HepG2 (cell line): Measurements from ENCODE around the gene RPGRIP1. TPM values are rescaled to one million over a fixed set of nuclear protein-coding genes. Genes with fewer than 3 reads are reported as not detected.

Experiments used
- CEBPB ChIP-seq: IDR thresholded peaks from 2 replicates; pipeline ENCODE4 v1.6.1; 2011; ENCODE audit warnings: low read depth, low read length, improper control_type of control experiment, borderline replicate concordance
- FOXK2 ChIP-seq: fragments of 450-650 bp; IDR thresholded peaks from 2 replicates; pipeline ENCODE4 v1.6.1; 2016
- GFI1 ChIP-seq: sonication (generic); formaldehyde crosslinking; IDR thresholded peaks from 2 replicates; pipeline ENCODE4 v1.5.0; 2020; ENCODE audit warnings: missing genetic modification reagents, mild to moderate bottlenecking, borderline replicate concordance
- HMGA1 ChIP-seq: sonication (generic); formaldehyde crosslinking; conservative IDR thresholded peaks from 2 replicates; pipeline ENCODE4 v1.4.0; 2020; ENCODE audit warnings: missing genetic modification reagents
- MNT ChIP-seq: fragments of 450-650 bp; IDR thresholded peaks from 2 replicates; pipeline ENCODE4 v1.6.1; 2016
- MTF1 ChIP-seq: sonication (generic); formaldehyde crosslinking; IDR thresholded peaks from 2 replicates; pipeline ENCODE4 v1.5.0; 2020; ENCODE audit warnings: missing genetic modification reagents
- NKX3-1 ChIP-seq: sonication (generic); formaldehyde crosslinking; IDR thresholded peaks from 2 replicates; pipeline ENCODE4 v1.5.0; 2020; ENCODE audit warnings: missing genetic modification reagents
- PPARG ChIP-seq: conservative IDR thresholded peaks from 2 replicates; pipeline ENCODE4 v1.6.1; 2016; ENCODE audit warnings: missing biosample characterization, missing genetic modification reagents
- SMYD3 ChIP-seq: sonication (generic); formaldehyde crosslinking; IDR thresholded peaks from 2 replicates; pipeline ENCODE4 v1.8.1; 2023; ENCODE audit warnings: mild to moderate bottlenecking, missing genetic modification reagents
- SP140L ChIP-seq: sonication (generic); formaldehyde crosslinking; IDR thresholded peaks from 2 replicates; pipeline ENCODE4 v1.4.0; 2020; ENCODE audit warnings: missing genetic modification reagents, borderline replicate concordance
- THYN1 ChIP-seq: sonication (generic); formaldehyde crosslinking; IDR thresholded peaks from 2 replicates; pipeline ENCODE4 v1.8.1; 2023; ENCODE audit warnings: low read depth, mild to moderate bottlenecking, moderate library complexity, missing genetic modification reagents, borderline replicate concordance
- WIZ ChIP-seq: sonication (generic); formaldehyde crosslinking; IDR thresholded peaks from 2 replicates; pipeline ENCODE4 v1.5.1; 2020; ENCODE audit warnings: mild to moderate bottlenecking, missing genetic modification reagents
- XBP1 ChIP-seq: sonication (generic); formaldehyde crosslinking; IDR thresholded peaks from 2 replicates; pipeline ENCODE4 v1.5.0; 2020; ENCODE audit warnings: missing genetic modification reagents
- ZFP36L1 ChIP-seq: sonication (generic); formaldehyde crosslinking; IDR thresholded peaks from 2 replicates; pipeline ENCODE4 v1.8.0; 2022; ENCODE audit warnings: mild to moderate bottlenecking, missing genetic modification reagents, moderate library complexity
- ZIK1 ChIP-seq: sonication (generic); formaldehyde crosslinking; IDR thresholded peaks from 2 replicates; pipeline ENCODE4 v1.5.0; 2020; ENCODE audit warnings: mild to moderate bottlenecking, low read depth, missing genetic modification reagents, borderline replicate concordance
- ZNF562 ChIP-seq: sonication (generic); formaldehyde crosslinking; IDR thresholded peaks from 2 replicates; pipeline ENCODE4 v1.8.0; 2022; ENCODE audit warnings: missing genetic modification reagents, borderline replicate concordance
- ZNF816 ChIP-seq: sonication (generic); formaldehyde crosslinking; IDR thresholded peaks from 2 replicates; pipeline ENCODE4 v1.8.0; 2022; ENCODE audit warnings: missing genetic modification reagents, mild to moderate bottlenecking, borderline replicate concordance
- polyA plus RNA-seq, 8 experiments: library from polyadenylated mRNA; depleted of rRNA in 3 of 8; stranded (reverse) in 7 of 8; unstranded in 1 of 8; fragments of >200 nt; fragmentation: Illumina TruSeq in 4 of 8; extraction: Trizol in 4 of 8; gene quantifications; 2 replicates each; pipeline versions ENCODE4 v1.2.1 to v1.2.3, GENCODE V29; 2011 to 2016; ENCODE audit warnings: low read depth in 4 of 8, missing spikeins in 1 of 8, mixed read lengths in 1 of 8; ENCODE audit not compliant: insufficient read depth in 1 of 8
- total RNA-seq, 5 experiments: library from RNA; depleted of rRNA; stranded (reverse); fragments of >200 nt; fragmentation: Illumina TruSeq; extraction: Trizol; gene quantifications; 2 replicates each; pipeline ENCODE4 v1.2.3, GENCODE V29; 2016; ENCODE audit warnings: low read depth in 1 of 5
- TF ChIP-seq, protein P1 (sequence below): sonication (generic); formaldehyde crosslinking; IDR thresholded peaks from 2 replicates; pipeline ENCODE4 v1.5.0; 2020; ENCODE audit warnings: mild to moderate bottlenecking, missing genetic modification reagents
- TF ChIP-seq, protein P2 (sequence below): conservative IDR thresholded peaks from 2 replicates; pipeline ENCODE4 v1.6.1; 2018; ENCODE audit warnings: missing genetic modification reagents
- TF ChIP-seq, protein P3 (sequence below): sonication (generic); formaldehyde crosslinking; IDR thresholded peaks from 2 replicates; pipeline ENCODE4 v1.8.1; 2022; ENCODE audit warnings: mild to moderate bottlenecking, missing genetic modification reagents
- TF ChIP-seq, protein P4 (sequence below): sonication (generic); formaldehyde crosslinking; IDR thresholded peaks from 2 replicates; pipeline ENCODE4 v1.8.0; 2022; ENCODE audit warnings: mild to moderate bottlenecking, missing genetic modification reagents; ENCODE audit not compliant: insufficient replicate concordance

Gene RPGRIP1
- total and polyA plus RNA-seq, 2 of the 13 experiments (the other 11 are each of a cell fraction or from before 2014, with no cell fraction given), result 0.13 to 1.1 TPM

DNA sequence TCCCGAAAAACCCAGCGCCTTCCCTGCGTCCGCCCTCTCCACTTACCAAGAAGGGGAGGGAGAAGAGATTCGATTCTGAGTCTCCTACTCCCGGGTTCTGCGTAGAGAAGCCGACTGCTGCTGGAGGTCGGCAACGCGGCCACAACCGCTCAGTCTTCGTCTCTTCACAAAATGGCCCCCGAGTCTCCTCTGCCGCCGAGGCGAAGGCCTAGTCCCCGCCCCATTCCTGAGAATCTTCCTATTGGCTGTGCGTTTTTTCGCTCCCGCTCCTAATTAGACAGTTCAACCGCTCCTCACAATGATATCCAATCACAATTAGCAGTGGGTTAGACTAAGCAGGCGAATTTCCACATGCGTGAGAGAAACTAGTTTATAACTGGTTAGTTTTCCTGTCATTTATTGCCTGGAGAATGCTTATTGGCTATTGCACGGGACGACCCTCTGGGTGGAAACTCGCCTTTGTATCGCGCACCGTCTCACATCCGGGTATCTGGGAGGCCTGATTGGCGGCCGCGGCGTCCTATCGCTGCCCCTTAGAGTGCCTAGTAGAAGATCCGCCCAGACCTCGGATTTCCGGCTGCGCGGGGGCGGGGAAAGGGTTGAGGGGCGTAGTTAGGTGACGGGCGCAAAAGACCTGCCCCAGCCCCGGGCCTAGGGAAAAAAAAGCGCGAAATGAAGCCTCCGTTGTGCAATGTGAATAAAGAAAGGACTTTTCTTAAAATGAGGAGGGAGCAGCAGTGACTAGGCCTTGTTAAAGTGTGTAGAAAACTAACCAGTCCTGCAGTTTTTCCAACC is 10.4 kb upstream of the RPGRIP1 start, which contains the start of gene HNRNPC (continued):
- TF ChIP-seq ZFP36L1 (CRISPR knock-in tag), result no peak
- TF ChIP-seq SP140L (CRISPR knock-in tag), result peak; percentile 42; the same call in 1 of the 2 replicates
- no peak; the same call in 1 of the 2 replicates for TF ChIP-seq WIZ (CRISPR knock-in tag)
- peak; percentile 85; the same call in 1 of the 2 replicates for TF ChIP-seq XBP1 (CRISPR knock-in tag)
- no peak for TF ChIP-seq HMGA1
- TF ChIP-seq, protein P1, sequence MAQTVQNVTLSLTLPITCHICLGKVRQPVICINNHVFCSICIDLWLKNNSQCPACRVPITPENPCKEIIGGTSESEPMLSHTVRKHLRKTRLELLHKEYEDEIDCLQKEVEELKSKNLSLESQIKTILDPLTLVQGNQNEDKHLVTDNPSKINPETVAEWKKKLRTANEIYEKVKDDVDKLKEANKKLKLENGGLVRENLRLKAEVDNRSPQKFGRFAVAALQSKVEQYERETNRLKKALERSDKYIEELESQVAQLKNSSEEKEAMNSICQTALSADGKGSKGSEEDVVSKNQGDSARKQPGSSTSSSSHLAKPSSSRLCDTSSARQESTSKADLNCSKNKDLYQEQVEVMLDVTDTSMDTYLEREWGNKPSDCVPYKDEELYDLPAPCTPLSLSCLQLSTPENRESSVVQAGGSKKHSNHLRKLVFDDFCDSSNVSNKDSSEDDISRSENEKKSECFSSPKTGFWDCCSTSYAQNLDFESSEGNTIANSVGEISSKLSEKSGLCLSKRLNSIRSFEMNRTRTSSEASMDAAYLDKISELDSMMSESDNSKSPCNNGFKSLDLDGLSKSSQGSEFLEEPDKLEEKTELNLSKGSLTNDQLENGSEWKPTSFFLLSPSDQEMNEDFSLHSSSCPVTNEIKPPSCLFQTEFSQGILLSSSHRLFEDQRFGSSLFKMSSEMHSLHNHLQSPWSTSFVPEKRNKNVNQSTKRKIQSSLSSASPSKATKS (CRISPR knock-in tag), result 0 out of 2 replicates have a peak, but pooled peaks have one; percentile 73
- peak; percentile 91; the same call in 1 of the 2 replicates for TF ChIP-seq SMYD3 (CRISPR knock-in tag)
- TF ChIP-seq THYN1 (CRISPR knock-in tag), result no peak
- no peak; the same call in 1 of the 2 replicates for TF ChIP-seq PPARG (CRISPR knock-in tag)
- TF ChIP-seq MTF1, result peak; percentile 100
- TF ChIP-seq, protein P2, sequence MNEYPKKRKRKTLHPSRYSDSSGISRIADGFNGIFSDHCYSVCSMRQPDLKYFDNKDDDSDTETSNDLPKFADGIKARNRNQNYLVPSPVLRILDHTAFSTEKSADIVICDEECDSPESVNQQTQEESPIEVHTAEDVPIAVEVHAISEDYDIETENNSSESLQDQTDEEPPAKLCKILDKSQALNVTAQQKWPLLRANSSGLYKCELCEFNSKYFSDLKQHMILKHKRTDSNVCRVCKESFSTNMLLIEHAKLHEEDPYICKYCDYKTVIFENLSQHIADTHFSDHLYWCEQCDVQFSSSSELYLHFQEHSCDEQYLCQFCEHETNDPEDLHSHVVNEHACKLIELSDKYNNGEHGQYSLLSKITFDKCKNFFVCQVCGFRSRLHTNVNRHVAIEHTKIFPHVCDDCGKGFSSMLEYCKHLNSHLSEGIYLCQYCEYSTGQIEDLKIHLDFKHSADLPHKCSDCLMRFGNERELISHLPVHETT (CRISPR knock-in tag), result peak; percentile 80; the same call in 1 of the 2 replicates
- TF ChIP-seq, protein P3, sequence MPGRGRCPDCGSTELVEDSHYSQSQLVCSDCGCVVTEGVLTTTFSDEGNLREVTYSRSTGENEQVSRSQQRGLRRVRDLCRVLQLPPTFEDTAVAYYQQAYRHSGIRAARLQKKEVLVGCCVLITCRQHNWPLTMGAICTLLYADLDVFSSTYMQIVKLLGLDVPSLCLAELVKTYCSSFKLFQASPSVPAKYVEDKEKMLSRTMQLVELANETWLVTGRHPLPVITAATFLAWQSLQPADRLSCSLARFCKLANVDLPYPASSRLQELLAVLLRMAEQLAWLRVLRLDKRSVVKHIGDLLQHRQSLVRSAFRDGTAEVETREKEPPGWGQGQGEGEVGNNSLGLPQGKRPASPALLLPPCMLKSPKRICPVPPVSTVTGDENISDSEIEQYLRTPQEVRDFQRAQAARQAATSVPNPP (CRISPR knock-in tag), result peak; percentile 79; the same call in 1 of the 2 replicates
- peak; percentile 54; the same call in 1 of the 2 replicates for TF ChIP-seq MNT
- TF ChIP-seq, protein P4, sequence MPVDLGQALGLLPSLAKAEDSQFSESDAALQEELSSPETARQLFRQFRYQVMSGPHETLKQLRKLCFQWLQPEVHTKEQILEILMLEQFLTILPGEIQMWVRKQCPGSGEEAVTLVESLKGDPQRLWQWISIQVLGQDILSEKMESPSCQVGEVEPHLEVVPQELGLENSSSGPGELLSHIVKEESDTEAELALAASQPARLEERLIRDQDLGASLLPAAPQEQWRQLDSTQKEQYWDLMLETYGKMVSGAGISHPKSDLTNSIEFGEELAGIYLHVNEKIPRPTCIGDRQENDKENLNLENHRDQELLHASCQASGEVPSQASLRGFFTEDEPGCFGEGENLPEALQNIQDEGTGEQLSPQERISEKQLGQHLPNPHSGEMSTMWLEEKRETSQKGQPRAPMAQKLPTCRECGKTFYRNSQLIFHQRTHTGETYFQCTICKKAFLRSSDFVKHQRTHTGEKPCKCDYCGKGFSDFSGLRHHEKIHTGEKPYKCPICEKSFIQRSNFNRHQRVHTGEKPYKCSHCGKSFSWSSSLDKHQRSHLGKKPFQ (CRISPR knock-in tag), result peak; percentile 76
- TF ChIP-seq FOXK2, result peak; percentile 62; the same call in 1 of the 2 replicates
- TF ChIP-seq GFI1 (CRISPR knock-in tag), result no peak; the same call in none of the 2 replicates
- peak; percentile 90 for TF ChIP-seq CEBPB
- TF ChIP-seq NKX3-1 (CRISPR knock-in tag), result no peak
- no peak for TF ChIP-seq ZNF562 (CRISPR knock-in tag)
- no peak for TF ChIP-seq ZIK1 (CRISPR knock-in tag)
- no peak for TF ChIP-seq ZNF816 (CRISPR knock-in tag)
